ENCODE data around the gene SNRNP200.

GRCh38 chr2:96301865-96302264 is 3.5 kb downstream of the SNRNP200 start:
- TF ChIP-seq CREB5 (CRISPR knock-in tag; IDR thresholded peaks at IDR 0.05; ENCODE audit: low read depth) (no peak), ARNTL (CRISPR knock-in tag; IDR thresholded peaks at IDR 0.05; ENCODE audit: borderline replicate concordance, low read depth) (no peak), ZNF8 (CRISPR knock-in tag; IDR thresholded peaks at IDR 0.05) (no peak), CSRNP3 (CRISPR knock-in tag; IDR thresholded peaks at IDR 0.05) (no peak), RARB (CRISPR knock-in tag; IDR thresholded peaks at IDR 0.05) (no peak), PATZ1 (CRISPR knock-in tag; IDR thresholded peaks at IDR 0.05; ENCODE audit: borderline replicate concordance) (no peak), POU6F1 (CRISPR knock-in tag; IDR thresholded peaks at IDR 0.05; ENCODE audit: borderline replicate concordance, low read depth) (no peak)

All from SK-N-SH treated with all-trans-retinoic acid at 6 μM for 48 hours (cell line).